ENCODE results near the gene FBXL14.
A peak's percentile ranks its signal among the peaks of the same experiment; 100 is the strongest.

The FBXL14 gene

DNA sequence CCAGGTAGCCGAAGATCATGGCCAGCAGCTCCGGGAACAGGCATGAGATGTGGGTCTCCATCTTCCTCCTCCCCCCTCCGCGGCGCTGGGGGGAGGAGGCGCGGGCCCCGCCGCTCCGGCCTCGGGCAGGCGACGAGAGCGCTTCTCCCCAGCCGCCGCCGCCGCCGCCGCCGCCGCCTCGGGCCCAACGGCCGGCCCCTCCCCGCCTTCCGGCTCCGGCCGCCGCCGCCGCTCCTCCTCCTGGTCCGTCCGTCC is 448 bp downstream of the FBXL14 start:
- Mint-ChIP-seq H3K27me3 (no peaks in the 10 kb centered on the region), H3K36me3 (ENCODE audit: low read depth) (peaks cover 27% of the 10 kb centered on the region), H3K9me3 (no peaks in the 10 kb centered on the region), H3K4me1 (ENCODE audit: low read depth) (peaks cover 51% of the 10 kb centered on the region), H3K4me3 (peak overlapping the region; percentile 83), H3K27ac (peak overlapping the region; percentile 91)
- intact Hi-C loops (cut with micrococcal nuclease) = no loop called here

DNA sequence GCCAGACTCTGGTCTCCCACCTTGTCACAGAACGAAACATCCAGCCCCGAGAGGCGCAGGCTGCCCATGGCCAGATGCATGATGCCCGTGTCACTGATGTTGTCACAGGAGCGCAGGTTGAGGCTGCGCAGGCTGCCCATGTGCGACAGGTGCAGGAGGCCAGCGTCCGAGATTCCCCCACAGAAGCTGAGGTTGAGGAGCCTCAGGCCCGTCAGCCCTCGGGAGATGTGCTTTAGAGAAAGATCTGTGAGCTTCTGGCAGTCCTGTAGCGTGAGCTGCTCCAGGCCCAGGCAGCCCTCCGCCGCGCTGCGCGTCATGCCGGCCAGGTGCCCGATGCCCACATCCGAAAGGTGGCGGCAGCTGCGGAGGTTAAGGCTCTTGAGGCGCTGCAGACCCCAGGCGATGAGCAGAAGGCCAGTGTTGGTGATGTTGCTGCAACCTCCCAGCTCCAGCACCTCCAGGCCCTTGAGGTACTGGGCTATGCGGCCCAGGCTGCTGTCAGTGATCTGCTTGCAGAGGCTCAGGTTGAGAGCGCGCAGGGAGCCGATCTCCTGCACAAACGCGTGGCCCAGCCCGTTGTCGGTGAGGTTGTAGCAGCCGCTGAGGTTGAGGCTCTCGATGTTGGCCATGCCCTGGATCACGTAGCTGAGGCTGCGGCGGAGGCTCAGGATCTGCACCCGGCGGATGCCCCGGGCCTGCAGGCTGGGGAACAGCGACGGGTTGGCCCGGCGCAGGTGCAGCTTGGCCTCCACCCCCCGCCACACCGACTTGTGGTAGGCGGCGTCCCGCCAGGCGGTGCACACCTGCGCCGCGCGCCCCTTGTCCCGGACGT is 991 bp downstream of the FBXL14 start:
- no peaks in the 10 kb centered on the region for H3K9me3 Mint-ChIP-seq
- no peaks in the 10 kb centered on the region for H3K27me3 Mint-ChIP-seq
- intact Hi-C loops (cut with micrococcal nuclease) = no loop called here
- peaks cover 56% of the 10 kb centered on the region for H3K4me1 Mint-ChIP-seq (ENCODE audit: low read depth)
- H3K27ac Mint-ChIP-seq = peak overlapping the region; percentile 91
- peaks cover 27% of the 10 kb centered on the region for H3K36me3 Mint-ChIP-seq (ENCODE audit: low read depth)
- peak overlapping the region; percentile 83 for H3K4me3 Mint-ChIP-seq

DNA sequence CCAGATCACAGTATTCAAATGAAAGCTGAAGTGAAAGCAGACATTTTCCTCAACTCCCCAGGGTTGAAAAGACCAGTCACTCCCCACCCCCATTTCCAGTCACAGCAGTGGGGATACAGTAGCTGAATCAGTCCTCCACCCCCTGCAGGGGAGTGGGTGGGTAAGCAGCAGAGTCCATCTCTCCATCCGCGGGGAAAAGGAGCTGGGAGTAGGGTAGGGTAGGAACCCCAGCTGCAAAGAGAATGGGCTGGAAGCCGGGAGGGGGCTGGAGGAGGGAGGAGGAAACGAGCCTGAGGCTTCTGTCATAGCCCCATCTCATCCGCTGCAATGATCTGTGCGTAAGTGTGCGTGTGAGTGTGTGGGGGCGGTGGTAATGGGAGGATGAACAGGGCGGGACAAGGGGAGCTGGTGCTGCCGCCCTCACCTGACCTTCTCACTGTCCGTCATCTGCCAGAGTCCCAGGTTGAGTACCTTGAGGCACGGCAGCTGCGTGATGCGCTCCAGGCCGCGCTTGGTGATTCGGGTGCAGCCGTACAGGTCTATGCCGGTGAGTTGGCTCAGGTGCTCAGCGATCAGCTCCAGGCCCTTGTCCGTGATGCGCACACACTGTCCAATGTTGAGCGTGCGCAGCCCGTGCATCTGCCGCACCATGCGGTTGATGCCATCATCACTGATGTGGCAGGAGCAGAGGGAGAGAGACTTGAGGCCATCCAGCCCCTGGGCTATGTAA is 1.8 kb downstream of the FBXL14 start:
- H3K4me1 Mint-ChIP-seq (ENCODE audit: low read depth) = peaks cover 59% of the 10 kb centered on the region
- no peaks in the 10 kb centered on the region for H3K27me3 Mint-ChIP-seq
- no peaks in the 10 kb centered on the region for H3K9me3 Mint-ChIP-seq
- H3K27ac Mint-ChIP-seq = peak overlapping the region; percentile 91
- peak overlapping the region; percentile 83 for H3K4me3 Mint-ChIP-seq
- intact Hi-C loops (cut with micrococcal nuclease) = no loop called here
- peaks cover 27% of the 10 kb centered on the region for H3K36me3 Mint-ChIP-seq (ENCODE audit: low read depth)

DNA sequence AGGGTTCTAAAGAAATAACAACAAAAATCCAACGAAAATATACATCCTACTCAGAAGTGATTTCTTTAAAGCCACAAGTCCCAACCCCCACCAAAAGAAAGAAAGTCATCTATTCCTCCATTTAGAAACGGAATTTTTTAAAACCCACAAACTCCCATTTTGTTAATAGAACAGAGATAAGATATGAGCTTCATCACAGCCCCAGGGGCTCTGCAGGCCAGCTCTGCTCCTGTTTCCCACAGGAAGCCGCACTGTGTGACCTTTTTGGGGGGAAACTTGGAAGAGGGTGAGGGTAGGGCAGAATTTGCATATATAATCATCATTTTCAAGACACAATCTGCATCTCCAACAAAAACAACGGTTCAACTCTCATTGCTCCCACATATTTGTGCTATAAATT is 2.8 kb downstream of the FBXL14 start:
- intact Hi-C loops (cut with micrococcal nuclease) = no loop called here
- H3K9me3 Mint-ChIP-seq = no peaks in the 10 kb centered on the region
- H3K4me3 Mint-ChIP-seq = peak overlapping the region; percentile 83
- peak overlapping the region; percentile 91 for H3K27ac Mint-ChIP-seq
- H3K4me1 Mint-ChIP-seq (ENCODE audit: low read depth) = peaks cover 59% of the 10 kb centered on the region
- H3K36me3 Mint-ChIP-seq (ENCODE audit: low read depth) = peaks cover 34% of the 10 kb centered on the region
- H3K27me3 Mint-ChIP-seq = no peaks in the 10 kb centered on the region

DNA sequence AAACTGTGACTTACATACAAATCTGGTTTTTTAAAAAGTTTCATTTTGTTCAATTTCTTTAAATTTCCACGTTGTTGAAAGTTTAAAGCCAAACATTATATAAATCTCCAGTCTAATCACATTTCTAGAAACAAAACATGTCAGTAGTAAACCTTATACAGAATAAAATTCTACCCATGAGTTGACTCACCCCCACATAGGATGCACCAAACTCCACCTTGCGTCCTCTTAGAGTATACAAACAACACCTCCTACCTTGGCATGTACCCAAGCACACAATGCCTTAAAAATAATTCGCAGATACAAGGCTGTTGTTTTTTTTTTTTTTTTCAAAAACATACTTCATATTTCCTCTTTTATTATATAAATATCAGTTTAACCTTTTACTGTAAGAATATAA is 3.3 kb downstream of the FBXL14 start:
- Mint-ChIP-seq H3K9me3 (no peaks in the 10 kb centered on the region), H3K36me3 (ENCODE audit: low read depth) (peaks cover 37% of the 10 kb centered on the region), H3K27me3 (no peaks in the 10 kb centered on the region), H3K4me1 (ENCODE audit: low read depth) (peaks cover 57% of the 10 kb centered on the region), H3K27ac (peak overlapping the region; percentile 3), H3K4me3 (no peak overlapping the region)
- intact Hi-C loops (cut with micrococcal nuclease) = no loop called here

DNA sequence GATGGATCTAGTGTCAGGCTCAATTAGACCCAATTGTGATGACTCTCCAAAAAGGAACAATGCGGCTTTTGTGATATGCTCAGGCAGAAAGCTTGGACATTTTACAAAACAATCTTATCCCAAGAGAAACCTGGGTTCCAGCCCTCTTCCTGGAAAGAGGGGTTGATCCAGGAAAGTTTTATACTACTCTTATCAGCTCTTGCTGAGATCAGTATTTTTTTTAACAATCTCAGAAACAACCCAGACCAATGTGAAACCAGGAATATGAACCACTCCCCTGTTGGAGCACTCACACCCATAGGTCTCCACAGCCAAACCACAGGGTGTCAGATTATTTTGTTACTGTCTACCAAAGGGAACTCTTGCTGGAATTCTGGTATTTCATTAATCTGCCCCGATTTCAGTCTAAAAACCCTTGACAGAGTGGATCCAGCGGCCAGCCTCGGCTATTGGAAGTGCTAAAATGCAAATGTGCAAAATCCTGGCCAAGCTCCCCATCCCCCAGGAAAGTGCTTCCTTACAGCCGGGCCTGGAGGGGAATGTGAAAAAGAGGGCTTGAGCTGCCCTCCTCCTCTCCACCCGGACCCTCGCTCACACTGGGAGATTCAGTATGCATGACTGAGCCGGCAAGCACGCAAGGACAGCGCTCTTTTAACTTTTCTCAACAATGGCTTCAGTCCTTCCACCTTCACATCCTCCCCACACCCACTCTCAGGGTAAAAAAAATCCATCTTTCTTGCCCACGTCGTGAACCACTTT is 4.0 kb downstream of the FBXL14 start:
- H3K27ac Mint-ChIP-seq = peak overlapping the region; percentile 3
- H3K4me3 Mint-ChIP-seq = no peak overlapping the region
- intact Hi-C loops (cut with micrococcal nuclease) = no loop called here

DNA sequence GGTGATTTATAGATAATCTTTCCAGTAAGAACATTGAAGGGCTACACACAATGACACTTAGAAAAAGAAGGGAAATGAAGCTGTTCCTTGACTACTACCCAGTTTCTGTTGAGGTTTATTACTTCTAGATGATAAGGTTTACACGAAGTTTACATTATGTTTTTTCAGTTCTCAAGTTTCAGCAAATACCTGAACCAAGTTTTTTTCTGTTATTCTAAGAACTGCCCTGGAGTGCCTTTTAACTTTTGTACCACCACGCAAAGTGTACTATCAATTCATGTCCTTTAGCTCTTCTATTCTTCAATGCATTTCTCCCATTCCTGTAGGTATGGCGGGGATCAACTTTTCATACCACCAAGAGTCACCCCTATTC is 5.8 kb downstream of the FBXL14 start:
- no peaks in the 10 kb centered on the region for H3K9me3 Mint-ChIP-seq
- no peaks in the 10 kb centered on the region for H3K27me3 Mint-ChIP-seq
- H3K4me3 Mint-ChIP-seq = no peak overlapping the region
- intact Hi-C loops (cut with micrococcal nuclease) = no loop called here
- H3K36me3 Mint-ChIP-seq (ENCODE audit: low read depth) = peaks cover 31% of the 10 kb centered on the region
- no peak overlapping the region for H3K27ac Mint-ChIP-seq
- peaks cover 47% of the 10 kb centered on the region for H3K4me1 Mint-ChIP-seq (ENCODE audit: low read depth)

More for the DNA sequence above, 4.0 kb downstream of the FBXL14 start:
- H3K9me3 Mint-ChIP-seq = no peaks in the 10 kb centered on the region
- H3K4me1 Mint-ChIP-seq (ENCODE audit: low read depth) = peaks cover 51% of the 10 kb centered on the region
- peaks cover 37% of the 10 kb centered on the region for H3K36me3 Mint-ChIP-seq (ENCODE audit: low read depth)
- H3K27me3 Mint-ChIP-seq = no peaks in the 10 kb centered on the region

DNA sequence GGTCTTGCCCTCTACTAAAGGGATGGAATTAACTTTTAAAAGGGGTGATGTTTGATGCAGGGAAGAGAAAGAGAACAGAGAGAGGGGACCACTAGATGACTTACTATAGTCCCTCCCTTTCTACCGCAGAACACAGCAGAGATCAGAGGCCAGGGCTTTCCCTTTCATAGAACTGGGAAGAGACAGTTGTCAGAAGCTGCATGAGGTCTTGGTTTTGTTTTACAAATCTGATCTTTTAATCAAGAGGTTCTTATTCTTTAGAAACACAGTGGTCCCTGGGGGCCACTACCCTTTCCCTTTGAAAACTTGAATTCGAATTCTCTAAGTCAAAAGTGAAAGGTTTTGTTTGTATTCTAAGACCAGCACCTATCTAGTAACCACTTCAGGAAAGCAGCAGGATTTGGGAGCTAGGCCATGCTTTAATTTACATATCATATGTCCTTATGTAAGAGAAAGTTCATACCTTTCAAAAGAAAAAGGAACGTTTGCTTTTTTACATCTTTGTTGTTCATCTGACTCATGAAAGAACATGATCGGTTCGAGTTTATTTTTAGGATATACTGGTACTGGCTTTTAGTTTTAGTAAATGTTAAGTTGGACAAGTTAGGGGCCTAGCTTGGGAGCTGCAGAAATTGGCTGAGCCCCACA is 6.3 kb downstream of the FBXL14 start:
- peaks cover 47% of the 10 kb centered on the region for H3K4me1 Mint-ChIP-seq (ENCODE audit: low read depth)
- H3K27ac Mint-ChIP-seq = no peak overlapping the region
- intact Hi-C loops (cut with micrococcal nuclease) = no loop called here
- no peaks in the 10 kb centered on the region for H3K9me3 Mint-ChIP-seq
- H3K27me3 Mint-ChIP-seq = no peaks in the 10 kb centered on the region
- H3K36me3 Mint-ChIP-seq (ENCODE audit: low read depth) = peaks cover 25% of the 10 kb centered on the region
- no peak overlapping the region for H3K4me3 Mint-ChIP-seq

DNA sequence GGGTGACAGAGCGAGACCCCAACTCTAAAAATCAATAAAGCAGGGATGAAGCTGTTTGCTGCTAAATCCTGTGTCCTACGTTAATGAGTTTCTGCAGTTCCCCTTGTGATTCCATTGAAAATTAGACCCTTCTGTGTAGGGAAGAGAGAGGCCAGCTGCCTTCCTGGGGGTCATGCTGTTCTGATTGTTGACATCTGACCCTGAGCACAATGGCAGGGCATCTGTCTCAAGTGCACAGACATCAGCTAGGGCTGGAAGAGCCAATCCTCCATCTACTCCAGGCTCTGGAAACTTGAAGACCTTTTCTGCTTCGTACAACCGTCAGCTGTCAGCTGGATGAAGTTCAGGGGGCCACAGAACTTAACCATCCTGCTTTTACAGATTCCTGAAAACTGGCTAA is 10.1 kb downstream of the FBXL14 start:
- Mint-ChIP-seq H3K27ac (no peak overlapping the region), H3K36me3 (ENCODE audit: low read depth) (peaks cover 16% of the 10 kb centered on the region), H3K4me1 (ENCODE audit: low read depth) (peaks cover 22% of the 10 kb centered on the region), H3K4me3 (no peak overlapping the region), H3K9me3 (no peaks in the 10 kb centered on the region), H3K27me3 (peaks cover 3% of the 10 kb centered on the region)
- intact Hi-C loops (cut with micrococcal nuclease) = no loop called here

DNA sequence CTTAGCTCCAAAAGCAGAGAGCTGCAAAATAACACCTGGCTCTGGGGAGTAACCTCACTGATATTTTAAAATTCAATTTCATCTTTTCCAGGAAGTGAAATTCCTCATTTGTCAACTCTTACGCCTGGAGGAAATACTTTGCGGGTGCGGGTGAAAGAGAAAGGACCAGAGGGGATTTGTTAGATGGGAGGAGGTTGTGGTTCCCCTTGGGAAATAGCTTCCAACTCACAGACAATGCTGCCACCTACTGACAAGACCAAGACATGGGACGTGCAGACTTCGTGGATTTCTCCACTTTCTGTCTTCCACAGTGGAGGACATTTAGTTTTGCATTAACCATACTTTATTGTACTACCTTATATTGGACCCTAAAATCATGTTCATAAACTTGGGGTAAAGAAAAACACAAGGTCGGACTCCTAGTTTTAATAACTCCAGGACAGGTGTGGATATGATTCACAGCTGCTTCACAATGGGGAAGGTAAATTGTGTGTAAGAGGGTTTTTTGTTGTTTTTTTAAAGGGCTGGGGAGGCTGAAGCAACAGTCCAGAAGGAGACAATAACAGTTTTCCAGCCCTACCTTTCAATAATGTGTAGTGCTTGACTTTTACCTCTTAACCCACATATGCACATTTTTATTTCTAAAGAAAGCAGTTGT is 10.8 kb downstream of the FBXL14 start:
- peaks cover 17% of the 10 kb centered on the region for H3K4me1 Mint-ChIP-seq (ENCODE audit: low read depth)
- H3K9me3 Mint-ChIP-seq = no peaks in the 10 kb centered on the region
- peaks cover 3% of the 10 kb centered on the region for H3K27me3 Mint-ChIP-seq
- peaks cover 16% of the 10 kb centered on the region for H3K36me3 Mint-ChIP-seq (ENCODE audit: low read depth)
- intact Hi-C loops (cut with micrococcal nuclease) = loop anchor here (1.0 kb wide), 2 partner anchors 304 to 465 kb away; no protein-coding TSS in a partner anchor
- H3K4me3 Mint-ChIP-seq = no peak overlapping the region
- no peak overlapping the region for H3K27ac Mint-ChIP-seq

DNA sequence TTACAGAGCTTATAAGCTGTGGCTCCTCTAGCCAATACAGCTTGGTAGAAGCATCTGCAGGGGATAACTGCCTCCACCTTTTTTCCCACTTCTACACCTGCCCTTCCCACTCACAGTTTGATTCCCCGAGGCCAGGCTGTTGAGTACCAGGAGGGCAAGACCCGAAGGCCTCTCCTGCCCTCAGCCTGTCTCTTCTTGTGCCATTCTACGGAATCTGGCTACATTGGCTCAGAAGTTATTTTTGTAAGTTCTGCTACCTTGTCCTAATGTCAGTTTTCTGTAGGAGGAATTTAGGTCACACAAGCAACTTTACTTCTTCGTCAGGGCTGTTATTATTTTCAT is 11.7 kb downstream of the FBXL14 start:
- no peak overlapping the region for H3K4me3 Mint-ChIP-seq
- H3K9me3 Mint-ChIP-seq = no peaks in the 10 kb centered on the region
- H3K36me3 Mint-ChIP-seq (ENCODE audit: low read depth) = peaks cover 16% of the 10 kb centered on the region
- intact Hi-C loops (cut with micrococcal nuclease) = loop anchor here (1.0 kb wide), 2 partner anchors 303 to 464 kb away; no protein-coding TSS in a partner anchor
- no peak overlapping the region for H3K27ac Mint-ChIP-seq
- H3K27me3 Mint-ChIP-seq = peaks cover 3% of the 10 kb centered on the region
- peaks cover 13% of the 10 kb centered on the region for H3K4me1 Mint-ChIP-seq (ENCODE audit: low read depth)

DNA sequence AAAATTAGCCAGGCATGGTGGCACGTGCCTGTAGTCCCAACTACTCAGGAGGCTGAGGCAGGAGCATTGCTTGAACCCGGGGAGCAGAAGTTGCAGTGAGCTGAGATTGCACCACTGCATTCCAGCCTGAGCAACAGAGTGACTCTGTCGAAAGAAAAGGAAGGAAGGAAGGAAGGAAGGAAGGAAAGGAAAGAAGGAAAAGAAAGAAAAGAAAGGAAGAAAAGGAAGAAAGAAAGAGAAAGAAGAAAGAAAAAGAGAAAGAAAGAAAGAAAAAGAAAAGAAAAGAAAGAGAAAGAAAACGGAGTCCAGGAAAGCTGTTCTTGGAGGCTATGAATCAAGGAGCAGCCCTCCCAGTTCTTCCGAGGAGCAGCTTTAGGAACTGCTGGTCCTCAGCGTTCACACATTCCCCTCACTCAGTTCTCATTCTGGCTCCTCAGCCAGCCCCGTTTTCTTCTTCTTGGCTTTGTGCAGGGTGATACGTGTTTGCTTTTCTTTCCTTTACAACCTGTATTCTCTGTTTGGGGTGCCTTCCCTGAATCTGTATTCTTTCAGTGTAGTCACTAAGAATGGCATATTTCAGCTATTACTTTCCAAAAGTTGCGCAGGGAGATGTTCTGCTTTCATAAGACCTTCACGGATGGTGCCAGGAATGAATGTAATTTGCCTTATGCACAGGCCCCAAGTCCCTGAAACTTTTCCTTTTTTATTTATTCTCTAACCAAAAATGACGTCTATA is 12.2 kb downstream of the FBXL14 start:
- Mint-ChIP-seq H3K27me3 (peaks cover 6% of the 10 kb centered on the region), H3K27ac (no peak overlapping the region), H3K36me3 (ENCODE audit: low read depth) (peaks cover 16% of the 10 kb centered on the region), H3K4me1 (ENCODE audit: low read depth) (peaks cover 13% of the 10 kb centered on the region), H3K4me3 (no peak overlapping the region), H3K9me3 (no peaks in the 10 kb centered on the region)
- intact Hi-C loops (cut with micrococcal nuclease) = no loop called here

DNA sequence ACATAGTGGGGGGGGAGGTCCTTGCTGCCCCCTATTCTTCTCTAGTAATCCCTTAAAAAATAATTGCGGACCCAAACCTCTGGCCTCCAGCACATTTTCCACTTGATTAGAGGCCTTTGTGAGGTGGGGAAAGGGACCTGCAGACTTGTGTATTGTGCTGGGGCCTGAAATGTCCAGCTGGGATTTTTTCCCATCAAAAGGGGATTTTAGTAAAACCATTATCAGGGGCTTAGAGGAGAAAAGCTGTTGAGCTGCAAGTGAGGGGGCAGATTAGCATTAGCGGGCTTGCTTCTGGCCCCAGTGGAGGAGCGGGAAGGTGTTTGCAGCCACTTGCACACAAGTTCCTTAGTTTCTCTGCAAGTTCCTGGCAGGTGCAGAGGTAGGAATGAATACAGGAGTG is 13.9 kb downstream of the FBXL14 start:
- no peak overlapping the region for H3K27ac Mint-ChIP-seq
- peaks cover 7% of the 10 kb centered on the region for H3K36me3 Mint-ChIP-seq (ENCODE audit: low read depth)
- no peak overlapping the region for H3K4me3 Mint-ChIP-seq
- H3K4me1 Mint-ChIP-seq (ENCODE audit: low read depth) = peaks cover 24% of the 10 kb centered on the region
- no peaks in the 10 kb centered on the region for H3K9me3 Mint-ChIP-seq
- H3K27me3 Mint-ChIP-seq = peaks cover 20% of the 10 kb centered on the region
- intact Hi-C loops (cut with micrococcal nuclease) = no loop called here
